Amniotic stem cell (primary cell): ENCODE measurements around the gene CR1.
"Not testable (repeated sequence)": the region's sequence is repeated elsewhere in the genome, so short reads cannot be mapped to it uniquely, and the experiment has no call there.

Experiments used
- DNase-seq: peaks from one replicate; lab custom pipeline; 2025; lab: John Stamatoyannopoulos, UW

The CR1 gene

DNA sequence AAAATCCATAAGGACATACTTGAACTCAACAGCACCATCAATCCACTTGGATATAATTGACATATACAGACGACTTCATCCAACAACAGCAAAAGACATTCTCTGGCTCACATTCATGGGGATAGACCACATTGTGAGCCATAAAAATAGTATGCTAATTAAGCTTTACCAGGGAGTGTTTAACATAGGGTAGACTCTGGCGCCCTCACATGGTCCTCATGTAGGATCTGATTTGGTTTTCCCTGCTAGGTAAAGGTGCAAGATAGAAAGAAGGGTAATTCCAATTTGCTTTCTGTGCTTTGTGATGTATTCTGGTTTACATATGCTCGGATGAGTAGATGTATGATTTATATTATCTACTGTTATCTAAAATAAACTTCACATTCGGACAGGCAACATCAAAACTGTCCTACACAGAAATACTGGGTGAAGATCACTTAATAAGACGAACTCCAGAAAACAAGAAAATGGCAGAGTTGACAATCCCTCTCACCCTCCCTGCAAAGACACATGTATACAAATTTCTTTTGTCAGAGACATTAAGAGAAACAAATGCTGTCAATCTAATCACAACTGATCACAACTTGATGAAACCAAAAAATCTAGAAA, 176.7 kb downstream of the CR1 start:
- peak; percentile 40 for DNase-seq

DNA sequence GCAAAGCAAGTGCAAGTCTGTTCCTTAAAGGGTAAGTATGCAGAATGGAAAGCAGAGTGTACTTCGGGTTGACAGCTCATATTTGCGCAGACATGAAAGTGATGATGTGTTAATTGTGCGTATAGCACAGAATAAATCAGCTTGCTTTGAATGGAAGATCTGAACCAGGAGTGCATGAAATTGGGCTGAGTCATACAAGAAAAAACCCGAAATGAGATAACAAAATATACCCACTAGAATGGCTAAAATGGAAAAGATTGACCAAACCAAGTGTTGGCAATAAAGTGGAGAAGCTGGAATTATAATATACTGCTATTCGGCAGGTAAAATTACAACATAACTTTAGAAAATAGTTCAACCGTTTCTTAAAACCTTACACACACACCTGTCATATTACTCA, 177.4 kb downstream of the CR1 start:
- no peak for DNase-seq

DNA sequence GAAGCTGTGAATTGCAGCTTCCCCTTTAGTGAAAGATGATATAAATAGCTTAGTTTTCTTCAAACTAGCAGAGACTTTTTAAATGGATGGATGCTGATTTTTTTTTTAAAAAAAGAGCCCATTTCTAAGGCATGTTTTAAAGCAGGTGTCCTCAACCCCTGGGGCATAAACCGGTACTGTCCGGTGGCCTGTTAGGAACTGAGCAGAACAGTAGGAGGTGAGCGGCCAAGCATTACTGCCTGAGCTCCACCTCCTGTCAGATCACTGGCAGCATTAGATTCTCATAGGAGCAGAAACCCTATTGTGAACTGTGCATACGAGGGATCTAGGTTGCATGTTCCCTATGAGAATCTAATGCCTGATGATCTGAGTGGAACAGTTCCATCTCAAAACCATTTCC, 180.2 kb downstream of the CR1 start:
- no peak for DNase-seq

DNA sequence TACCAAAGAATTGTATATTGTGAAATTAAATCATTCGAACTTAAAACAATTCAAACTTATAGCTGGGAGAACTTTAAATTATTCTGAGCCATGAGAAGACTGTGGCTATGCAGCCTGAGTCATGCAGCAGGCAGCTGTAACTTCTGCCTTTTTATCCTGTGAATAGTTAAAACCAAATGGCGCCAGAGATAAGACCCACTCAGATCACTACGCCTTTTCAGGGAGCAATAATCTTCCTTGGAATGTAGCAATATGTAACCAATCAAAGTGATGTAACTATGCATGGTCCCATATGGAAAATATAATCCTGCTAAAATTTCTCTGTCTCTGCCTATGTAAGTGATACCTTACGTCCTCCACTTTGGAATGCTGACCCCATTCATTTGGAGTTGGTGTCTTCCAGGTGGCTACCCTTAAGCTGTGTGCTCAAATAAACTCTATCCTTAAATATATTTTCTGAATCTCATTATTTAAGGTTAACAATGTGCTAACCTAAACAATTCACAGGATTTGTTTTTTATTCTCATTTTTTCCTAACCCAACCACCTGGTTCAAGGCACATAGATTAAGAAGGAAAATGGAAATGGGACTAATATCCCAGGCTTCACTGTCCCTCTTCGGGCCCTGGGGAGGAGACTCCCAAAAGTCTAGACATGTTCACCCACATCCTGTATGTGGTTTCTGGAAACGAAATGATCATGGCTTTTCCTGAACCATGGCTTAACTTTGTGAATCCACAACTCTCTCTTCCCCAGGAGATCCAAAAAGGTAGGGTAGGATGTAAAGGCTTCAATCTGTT, 184.8 kb downstream of the CR1 start:
- peak; percentile 23 for DNase-seq

DNA sequence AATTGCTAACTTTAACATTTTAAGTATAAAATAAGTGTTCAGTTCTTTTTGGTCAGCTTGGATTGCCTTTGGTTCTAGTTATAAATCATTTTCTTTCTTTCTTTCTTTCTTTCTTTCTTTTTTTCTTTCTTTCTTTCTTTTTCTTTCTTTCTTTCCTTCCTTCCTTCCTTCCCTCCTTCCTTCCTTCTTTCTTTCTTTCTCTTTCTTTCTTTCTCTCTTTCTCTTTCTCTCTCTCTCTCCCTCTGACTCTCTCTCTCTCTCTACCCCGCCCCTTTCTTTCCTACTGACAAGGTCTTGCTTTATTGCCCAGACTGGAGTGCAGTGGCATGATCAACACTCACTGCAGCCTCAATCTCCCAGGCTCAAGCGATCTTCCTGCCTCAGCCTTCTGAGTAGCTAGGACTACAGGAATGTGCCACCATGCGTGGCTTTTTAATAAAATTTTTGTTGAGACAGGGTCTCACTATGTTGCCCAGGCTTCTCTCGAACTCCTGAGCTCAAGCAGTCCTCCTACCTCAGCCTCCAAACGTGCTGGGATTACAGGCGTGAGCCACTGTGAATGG, 187.0 kb downstream of the CR1 start:
- DNase-seq: not testable (repeated sequence)

DNA sequence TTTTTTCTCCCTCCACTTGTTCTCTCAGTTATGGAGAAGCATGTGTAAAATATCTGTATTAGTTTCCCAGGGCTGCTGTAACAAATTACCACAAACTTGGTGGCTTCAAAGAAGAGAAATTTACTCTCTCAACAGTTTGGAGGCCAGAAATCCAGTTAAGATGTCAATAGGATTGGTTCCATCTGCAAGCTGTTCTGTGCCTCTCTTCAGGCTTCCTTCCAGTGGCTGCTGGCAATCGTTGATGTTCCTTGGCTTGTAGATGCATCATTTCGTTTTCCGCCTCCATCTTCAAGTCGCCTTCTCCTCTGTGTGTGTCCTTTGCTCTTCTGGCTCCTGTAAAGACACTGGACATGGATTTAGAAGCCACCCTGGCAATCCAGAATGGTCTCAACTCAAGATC, 194.6 kb downstream of the CR1 start:
- not testable (repeated sequence) for DNase-seq

DNA sequence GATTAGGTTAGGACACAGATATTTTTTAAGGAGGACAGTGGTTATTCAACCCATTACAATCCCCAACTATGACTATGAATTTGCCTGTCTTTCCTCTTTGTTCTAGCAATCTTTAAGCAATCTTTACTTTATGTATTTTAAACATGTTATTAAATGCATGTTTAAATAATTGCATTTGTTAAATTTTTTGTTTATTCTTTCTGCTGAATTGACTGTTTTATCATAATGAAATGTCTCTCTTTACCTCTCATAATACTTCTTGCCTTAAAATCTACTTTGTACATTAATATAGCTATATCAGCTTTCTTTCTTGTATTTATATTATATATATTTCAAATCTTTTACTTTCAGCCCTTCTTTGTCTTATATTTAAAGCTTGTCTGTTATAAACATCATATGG, 195.1 kb downstream of the CR1 start:
- no peak for DNase-seq
